Articular chondrocyte of knee joint (primary cell): ENCODE data around the gene MATN1. TPM values are rescaled to one million over a fixed set of nuclear protein-coding genes. Genes with fewer than 3 reads are reported as not detected.

Experiments
- small RNA-seq: library from RNA; depleted of rRNA; stranded (forward); fragments of <200 nt; gene quantifications from one replicate; pipeline ENCODE3, GENCODE V24; 2012
- total RNA-seq: library from RNA; depleted of rRNA; stranded (reverse); fragments of >200 nt; gene quantifications from 2 replicates; pipeline ENCODE4 v1.2.3, GENCODE V29; 2012

Gene MATN1, protein sequence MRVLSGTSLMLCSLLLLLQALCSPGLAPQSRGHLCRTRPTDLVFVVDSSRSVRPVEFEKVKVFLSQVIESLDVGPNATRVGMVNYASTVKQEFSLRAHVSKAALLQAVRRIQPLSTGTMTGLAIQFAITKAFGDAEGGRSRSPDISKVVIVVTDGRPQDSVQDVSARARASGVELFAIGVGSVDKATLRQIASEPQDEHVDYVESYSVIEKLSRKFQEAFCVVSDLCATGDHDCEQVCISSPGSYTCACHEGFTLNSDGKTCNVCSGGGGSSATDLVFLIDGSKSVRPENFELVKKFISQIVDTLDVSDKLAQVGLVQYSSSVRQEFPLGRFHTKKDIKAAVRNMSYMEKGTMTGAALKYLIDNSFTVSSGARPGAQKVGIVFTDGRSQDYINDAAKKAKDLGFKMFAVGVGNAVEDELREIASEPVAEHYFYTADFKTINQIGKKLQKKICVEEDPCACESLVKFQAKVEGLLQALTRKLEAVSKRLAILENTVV
- 0.11 TPM in 1 of 2 replicates, not detected in the other for total RNA-seq

DNA sequence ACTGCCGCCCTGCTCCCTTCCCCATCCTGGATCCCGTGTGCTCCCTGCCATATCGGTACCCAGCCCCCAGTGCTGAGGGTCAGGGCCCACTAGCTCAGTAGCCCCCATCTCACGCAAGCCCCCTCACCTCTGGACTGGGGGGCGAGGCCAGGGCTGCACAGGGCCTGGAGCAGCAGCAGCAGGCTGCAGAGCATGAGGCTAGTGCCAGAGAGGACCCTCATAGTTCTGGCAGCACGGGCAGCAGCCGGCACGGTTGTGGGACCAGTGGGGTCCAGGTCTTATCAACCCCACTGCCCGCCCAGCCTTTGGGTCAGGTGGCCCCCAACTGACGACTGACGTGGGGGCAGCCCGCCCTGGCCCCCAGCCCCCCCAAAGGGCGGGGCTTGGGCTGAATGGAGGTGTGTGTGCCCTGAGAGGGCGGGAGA, at the start of gene MATN1:
TSS of gene MATN1 (minus strand) at position 255 of the 425 bp plus-strand sequence. CDS start at position 221, 34 bp downstream.

DNA sequence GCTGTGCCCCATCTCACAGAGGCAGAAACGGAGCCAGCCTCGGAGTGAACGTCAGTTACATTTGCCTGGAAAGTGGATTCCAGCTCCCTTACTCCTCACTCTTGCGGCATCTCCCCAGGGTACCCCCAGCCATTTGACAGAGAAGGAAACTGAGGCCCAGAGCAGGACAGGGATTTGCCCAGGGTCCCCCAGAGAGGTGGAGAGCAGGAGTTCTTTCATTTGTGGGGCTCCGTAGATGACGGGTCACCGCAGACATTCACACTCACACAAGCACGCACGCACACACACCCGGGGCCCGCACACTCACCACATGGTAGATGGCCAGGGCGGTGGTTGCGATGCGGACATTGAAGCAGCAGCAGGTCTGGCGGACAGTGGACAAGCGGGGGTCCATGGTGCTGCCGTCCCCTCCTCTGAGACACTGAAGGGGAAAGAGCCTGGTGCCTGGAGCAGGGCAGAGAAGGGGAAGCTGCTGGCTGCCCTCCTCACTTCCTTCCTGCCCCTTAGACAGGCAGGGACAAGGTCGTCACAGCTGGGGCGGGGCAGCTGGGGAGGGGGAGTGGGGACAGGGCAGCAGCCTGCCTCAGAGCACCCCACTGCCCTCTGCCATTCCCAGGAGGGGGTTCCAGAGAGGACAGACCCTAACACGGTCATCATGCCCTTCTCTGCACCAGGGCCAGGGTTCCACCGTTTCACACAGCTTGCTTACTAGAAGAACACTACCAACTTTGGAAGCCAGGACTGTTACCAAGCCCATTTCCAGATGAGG, 34.2 kb upstream of the MATN1 start, which contains the start of gene LAPTM5:
TSS of gene LAPTM5 (minus strand) at position 423 of the 769 bp plus-strand sequence. CDS start at position 394, 29 bp downstream.

Small RNA genes within 50 kb of the gene (small RNA-seq; reads per million reads assigned to genes)
- not detected for gene MIR4420

Other genes starting within 250 kb of the MATN1 start
- 0.13 and 0.22 TPM in 2 replicates for gene LAPTM5, start 34.2 kb upstream of the MATN1 start, total RNA-seq
- 23.7 and 32.8 TPM in 2 replicates for gene SDC3, start 185.2 kb upstream of the MATN1 start, total RNA-seq